NCI-H1694 treated with DMSO at 0.1 percent for 48 hours (cell line): ENCODE results near the gene SUMO3.

ENCODE experiments used
- DNase-seq: peaks from one replicate; lab custom pipeline; 2025; lab: John Stamatoyannopoulos, UW

Gene SUMO3

GRCh38 chr21:44778499-44778911 is 39.4 kb downstream of the SUMO3 start:
- no peak for DNase-seq

GRCh38 chr21:44778094-44778493 is 39.8 kb downstream of the SUMO3 start:
- DNase-seq: no peak

GRCh38 chr21:44774972-44775371 is 42.9 kb downstream of the SUMO3 start:
- no peak for DNase-seq

GRCh38 chr21:44773291-44773932 is 44.5 kb downstream of the SUMO3 start:
- peak; percentile 74 for DNase-seq

- no peak for DNase-seq
Measured at GRCh38 chr21:44771896-44772525, 45.9 kb downstream of the SUMO3 start.

- no peak for DNase-seq
Measured at GRCh38 chr21:44767834-44768831, 49.7 kb downstream of the SUMO3 start.

- no peak for DNase-seq
Measured at GRCh38 chr21:44766818-44767354, 51.0 kb downstream of the SUMO3 start.

GRCh38 chr21:44766014-44766817 is 51.6 kb downstream of the SUMO3 start:
- DNase-seq: no peak

- DNase-seq: no peak
Measured at GRCh38 chr21:44765231-44766013, 52.4 kb downstream of the SUMO3 start.

GRCh38 chr21:44764319-44765230 is 53.3 kb downstream of the SUMO3 start:
- no peak for DNase-seq

GRCh38 chr21:44763451-44764318 is 54.2 kb downstream of the SUMO3 start:
- DNase-seq: no peak

GRCh38 chr21:44763050-44763378 is 54.8 kb downstream of the SUMO3 start:
- no peak for DNase-seq

GRCh38 chr21:44762221-44763049 is 55.4 kb downstream of the SUMO3 start:
- DNase-seq: no peak

GRCh38 chr21:44761747-44762208 is 56.1 kb downstream of the SUMO3 start:
- no peak for DNase-seq

- DNase-seq: no peak
Measured at GRCh38 chr21:44761011-44761729, 56.7 kb downstream of the SUMO3 start.

- DNase-seq: no peak
Measured at GRCh38 chr21:44760376-44760775, 57.5 kb downstream of the SUMO3 start.

- DNase-seq: no peak
Measured at GRCh38 chr21:44759628-44760285, 58.1 kb downstream of the SUMO3 start.
